CD4-positive, alpha-beta T cell (primary cell): ENCODE data around the gene RPL7L1. TPM values are rescaled to one million over a fixed set of nuclear protein-coding genes. Genes with fewer than 3 reads are reported as not detected.
A peak's percentile ranks its signal among the peaks of the same experiment; 100 is the strongest.

ENCODE experiments used
- ATAC-seq: fragments of 200-7000 bp; cut with Tn5 transposase; one replicate; pipeline ENCODE4 v1.10.0; 2022; ENCODE audit warnings: mild to moderate bottlenecking; ENCODE audit not compliant: poor library complexity
- CTCF ChIA-PET: fragments of 350-600 bp; sonication (Branson Sonifier 250); formaldehyde crosslinking; loops from one replicate; lab custom pipeline; 2021; ENCODE audit warnings: antibody characterized with exemption, inconsistent platforms; lab: Charles Lee
- POLR2A ChIA-PET: fragments of 350-600 bp; sonication (Branson Sonifier 250); formaldehyde crosslinking; loops from one replicate; lab custom pipeline; 2021; ENCODE audit warnings: antibody characterized with exemption, inconsistent platforms; lab: Charles Lee
- DNase-seq, 14 experiments: peaks; one replicate each; pipeline ENCODE4 v3.0.0-alpha.2; 2013 to 2020; ENCODE audit warnings: mixed read lengths in 2 of 14
- H3K27ac ChIP-seq, 2 donors: one replicate each; pipeline versions ENCODE4 v1.5.1 to v1.7.0; 2013; ENCODE audit warnings: low read length in 2 of 2, low read depth in 1 of 2, mild to moderate bottlenecking in 1 of 2
- H3K27me3 ChIP-seq, 2 experiments: 1 replicate in 1 of 2; 2 replicates in 1 of 2; pipeline versions ENCODE4 v1.6.1 to v1.7.0; 2013; ENCODE audit warnings: low read length in 2 of 2, control low read depth in 1 of 2, mild to moderate bottlenecking in 1 of 2, moderate library complexity in 1 of 2; ENCODE audit not compliant: insufficient read depth in 2 of 2, control insufficient read depth in 1 of 2
- H3K36me3 ChIP-seq: one replicate; pipeline ENCODE4 v1.6.1; 2013; ENCODE audit warnings: low read length, control low read depth; ENCODE audit not compliant: insufficient read depth
- H3K4me1 ChIP-seq: one replicate; pipeline ENCODE4 v1.6.1; 2013; ENCODE audit warnings: low read length, control low read depth; ENCODE audit not compliant: insufficient read depth
- H3K4me3 ChIP-seq: one replicate; pipeline ENCODE4 v1.5.1; 2013; ENCODE audit warnings: mild to moderate bottlenecking, low read length, moderate library complexity
- H3K9me3 ChIP-seq, 2 experiments: 1 replicate in 1 of 2; 2 replicates in 1 of 2; pipeline versions ENCODE4 v1.6.1 to v1.7.0; 2013; ENCODE audit warnings: low read length in 2 of 2, mild to moderate bottlenecking in 2 of 2, control low read depth in 1 of 2, moderate library complexity in 1 of 2; ENCODE audit not compliant: control insufficient read depth in 1 of 2, insufficient read depth in 1 of 2
- H3K27ac Mint-ChIP-seq: one replicate; pipeline ENCODE4 v1.8.0; 2020; ENCODE audit warnings: mixed read lengths
- H3K27me3 Mint-ChIP-seq: one replicate; pipeline ENCODE4 v1.8.0; 2021; ENCODE audit warnings: mixed read lengths
- H3K36me3 Mint-ChIP-seq: one replicate; pipeline ENCODE4 v1.8.0; 2021; ENCODE audit warnings: low read depth, mixed read lengths
- H3K4me1 Mint-ChIP-seq: one replicate; pipeline ENCODE4 v1.8.0; 2021; ENCODE audit warnings: low read depth, mixed read lengths
- H3K4me3 Mint-ChIP-seq: one replicate; pipeline ENCODE4 v1.8.0; 2020; ENCODE audit warnings: mild to moderate bottlenecking, mixed read lengths
- H3K9me3 Mint-ChIP-seq: one replicate; pipeline ENCODE4 v1.8.0; 2020; ENCODE audit warnings: mixed read lengths
- intact Hi-C, 2 experiments: fragments of 100-400 bp; cut with DNase I in 1 of 2; cut with micrococcal nuclease in 1 of 2; formaldehyde crosslinking; loops; one replicate each; pipeline versions ENCODE4 v1.15.1 to v1.9.0; 2023 to 2025; cut with DNase I, micrococcal nuclease
- total RNA-seq, 174 experiments: library from RNA in 2 of 174; stranded (reverse) in 2 of 174; gene quantifications; one replicate each; pipeline ENCODE4 v1.2.3 and lab custom pipeline; 2021 to 2026
- TF ChIP-seq, protein P1 (sequence below): fragments of 200-600 bp; IDR thresholded peaks from one replicate; pipeline ENCODE4 v1.8.0; 2022; ENCODE audit warnings: antibody characterized with exemption, mild to moderate bottlenecking

The RPL7L1 gene
- total RNA-seq, 2 experiments from 2014 or later, result 76.1 TPM

DNA sequence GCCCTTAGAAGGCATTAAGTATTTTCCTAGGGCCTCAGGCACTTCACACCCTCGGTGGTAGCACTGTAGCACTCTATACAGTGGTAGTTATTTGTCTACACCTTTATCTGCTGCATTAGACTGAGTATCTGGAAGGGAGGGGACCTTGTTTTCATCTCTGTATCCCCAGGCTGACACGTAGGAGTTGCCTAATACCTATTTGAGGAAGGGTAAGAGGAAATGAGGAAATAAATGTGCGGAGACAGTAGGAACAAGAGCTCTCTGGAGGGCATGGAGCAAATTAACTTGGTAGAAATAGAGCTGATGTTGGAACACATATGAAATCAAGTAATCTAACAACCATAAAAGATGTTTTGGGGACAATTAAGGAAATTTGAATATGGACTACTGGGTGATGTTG lies 53.8 kb downstream of the RPL7L1 start:
- DNase-seq (peak in 1 of 14 experiments; percentile 31), ATAC-seq (no peak)
- Mint-ChIP-seq H3K9me3 (no peaks in the 10 kb centered on the region), H3K4me1 (peaks cover 62% of the 10 kb centered on the region), H3K4me3 (peak overlapping the region; percentile 75), H3K36me3 (peaks cover 83% of the 10 kb centered on the region), H3K27ac (peak overlapping the region; percentile 99), H3K27me3 (no peaks in the 10 kb centered on the region)
- ChIA-PET CTCF (no interaction called here), POLR2A (interaction anchor here (1.9 kb wide), 1 partner anchor 51 kb away, joined by 7 read pairs; the partner anchor contains the start of gene PPP2R5D)
- no peak overlapping the region for H3K4me3 ChIP-seq
- no peaks in the 10 kb centered on the region for H3K9me3 ChIP-seq
- peaks cover 66% of the 10 kb centered on the region for H3K4me1 ChIP-seq
- H3K27ac ChIP-seq, result no peak overlapping the region
- TF ChIP-seq, protein P1, sequence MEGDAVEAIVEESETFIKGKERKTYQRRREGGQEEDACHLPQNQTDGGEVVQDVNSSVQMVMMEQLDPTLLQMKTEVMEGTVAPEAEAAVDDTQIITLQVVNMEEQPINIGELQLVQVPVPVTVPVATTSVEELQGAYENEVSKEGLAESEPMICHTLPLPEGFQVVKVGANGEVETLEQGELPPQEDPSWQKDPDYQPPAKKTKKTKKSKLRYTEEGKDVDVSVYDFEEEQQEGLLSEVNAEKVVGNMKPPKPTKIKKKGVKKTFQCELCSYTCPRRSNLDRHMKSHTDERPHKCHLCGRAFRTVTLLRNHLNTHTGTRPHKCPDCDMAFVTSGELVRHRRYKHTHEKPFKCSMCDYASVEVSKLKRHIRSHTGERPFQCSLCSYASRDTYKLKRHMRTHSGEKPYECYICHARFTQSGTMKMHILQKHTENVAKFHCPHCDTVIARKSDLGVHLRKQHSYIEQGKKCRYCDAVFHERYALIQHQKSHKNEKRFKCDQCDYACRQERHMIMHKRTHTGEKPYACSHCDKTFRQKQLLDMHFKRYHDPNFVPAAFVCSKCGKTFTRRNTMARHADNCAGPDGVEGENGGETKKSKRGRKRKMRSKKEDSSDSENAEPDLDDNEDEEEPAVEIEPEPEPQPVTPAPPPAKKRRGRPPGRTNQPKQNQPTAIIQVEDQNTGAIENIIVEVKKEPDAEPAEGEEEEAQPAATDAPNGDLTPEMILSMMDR, result no peak
- intact Hi-C loops, result loop anchor here in 1 of 2 experiments (5.0 kb wide), 1 partner anchor 51 kb away; no protein-coding TSS in a partner anchor
- H3K36me3 ChIP-seq, result peaks cover 54% of the 10 kb centered on the region
- no peaks in the 10 kb centered on the region for H3K27me3 ChIP-seq

DNA sequence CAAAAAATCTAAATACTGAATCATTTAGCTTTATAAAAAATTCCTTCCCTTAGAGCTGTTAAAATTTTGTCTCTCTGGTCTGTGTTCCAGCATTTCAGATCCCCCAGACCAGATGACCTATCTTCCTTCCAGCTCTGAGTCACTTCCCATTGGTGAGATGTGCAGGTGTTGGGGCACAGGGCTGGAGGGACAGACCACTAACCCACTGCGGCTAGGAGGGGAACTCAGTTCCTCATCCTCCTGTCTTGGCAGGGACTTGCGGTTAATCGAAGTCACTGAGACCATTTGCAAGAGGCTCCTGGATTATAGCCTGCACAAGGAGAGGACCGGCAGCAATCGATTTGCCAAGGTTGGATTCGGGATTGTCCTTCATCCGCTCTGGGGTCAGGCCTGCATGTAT lies 55.9 kb downstream of the RPL7L1 start:
- no peak for DNase-seq
- H3K27me3 ChIP-seq, result no peaks in the 10 kb centered on the region
- no peak overlapping the region for H3K27ac ChIP-seq
- POLR2A ChIA-PET, result interaction anchor here (1.2 kb wide), 1 partner anchor 44 kb away, joined by 4 read pairs; the partner anchor contains the start of gene PEX6
- Mint-ChIP-seq H3K36me3 (peaks cover 89% of the 10 kb centered on the region), H3K4me1 (peaks cover 41% of the 10 kb centered on the region), H3K27me3 (no peaks in the 10 kb centered on the region), H3K4me3 (no peak overlapping the region), H3K9me3 (no peaks in the 10 kb centered on the region), H3K27ac (no peak overlapping the region)
- peaks cover 52% of the 10 kb centered on the region for H3K4me1 ChIP-seq
- H3K36me3 ChIP-seq, result peaks cover 73% of the 10 kb centered on the region
- no peak overlapping the region for H3K4me3 ChIP-seq
- TF ChIP-seq, protein P1, result no peak
- ATAC-seq, result no peak
- H3K9me3 ChIP-seq, result no peaks in the 10 kb centered on the region
- CTCF ChIA-PET, result no interaction called here
- intact Hi-C loops, result no loop called here

DNA sequence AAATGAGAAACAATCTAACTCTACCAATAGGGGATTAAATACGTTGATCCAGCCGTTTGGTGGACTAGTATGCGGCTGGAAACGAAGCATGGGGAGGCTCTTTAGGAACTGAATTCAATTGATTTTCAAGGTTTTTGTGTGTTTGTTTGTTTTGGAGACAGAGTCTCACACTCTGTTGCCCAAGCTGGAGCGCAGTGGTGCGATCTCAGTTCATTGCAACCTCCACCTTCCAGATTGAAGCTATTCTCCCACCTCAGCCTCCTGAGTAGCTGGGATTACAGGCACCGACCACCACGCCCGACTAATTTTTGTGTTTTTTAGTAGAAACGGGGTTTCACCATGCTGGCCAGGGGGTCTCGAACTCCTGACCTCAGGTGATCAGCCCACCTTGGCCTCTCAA lies 57.0 kb downstream of the RPL7L1 start:
- no peak overlapping the region for H3K4me3 Mint-ChIP-seq
- Histone ChIP-seq H3K4me1 (peaks cover 41% of the 10 kb centered on the region), H3K36me3 (peaks cover 81% of the 10 kb centered on the region), H3K27me3 (no peaks in the 10 kb centered on the region), H3K27ac (no peak overlapping the region), H3K4me3 (no peak overlapping the region), H3K9me3 (no peaks in the 10 kb centered on the region)
- peaks cover 30% of the 10 kb centered on the region for H3K4me1 Mint-ChIP-seq
- CTCF ChIA-PET, result no interaction called here
- POLR2A ChIA-PET, result no interaction called here
- H3K27ac Mint-ChIP-seq, result peak overlapping the region; percentile 44
- no peak for ATAC-seq
- H3K36me3 Mint-ChIP-seq, result peaks cover 93% of the 10 kb centered on the region
- no peaks in the 10 kb centered on the region for H3K27me3 Mint-ChIP-seq
- TF ChIP-seq, protein P1, result no peak
- H3K9me3 Mint-ChIP-seq, result no peaks in the 10 kb centered on the region
- no peak for DNase-seq
- intact Hi-C loops, result no loop called here
